A549 (cell line): ENCODE measurements around the gene CCL17. TPM values are rescaled to one million over a fixed set of nuclear protein-coding genes. Genes with fewer than 3 reads are reported as not detected.

Experiments
- ATAC-seq, 2 experiments: fragments of 200-7000 bp in 1 of 2; fragments of >200 bp in 1 of 2; cut with Nextera tagmentation in 1 of 2; cut with Tn5 transposase in 1 of 2; 3 replicates each; pipeline versions ENCODE4 v1.8.0 to v1.9.1; 2018 to 2020; ENCODE audit warnings: mild to moderate bottlenecking in 1 of 2, moderate library complexity in 1 of 2
- CTCF ChIA-PET: fragments of 300-600 bp; sonication (Branson Sonifier 250); formaldehyde crosslinking; extraction: SDS; loops from one replicate; lab custom pipeline; 2021; ENCODE audit warnings: antibody characterized with exemption, inconsistent platforms; lab: Yijun Ruan, JAX
- POLR2A ChIA-PET: fragments of 350-600 bp; formaldehyde crosslinking; extraction: SDS; loops from one replicate; lab custom pipeline; 2021; ENCODE audit warnings: antibody characterized with exemption, inconsistent platforms; lab: Yijun Ruan, JAX
- DNase-seq, 2 experiments: peaks; one replicate each; pipeline versions ENCODE4 v3.0.0 to v3.0.0-alpha.2; 2011 to 2016; ENCODE audit warnings: low read depth in 1 of 2, low spot score in 1 of 2
- FAIRE-seq: peaks from 2 replicates; lab custom pipeline; 2011; peaks lifted over from hg19 to GRCh38; lab: Jason Lieb, UNC
- H3K27ac ChIP-seq, 2 experiments: fragments of >200 bp; sonication (Bioruptor Twin); formaldehyde crosslinking; 3 replicates each; pipeline ENCODE4 v1.5.1; 2016 to 2017
- H3K4me1 ChIP-seq: fragments of >200 bp; sonication (Bioruptor Twin); formaldehyde crosslinking; 3 replicates; pipeline ENCODE4 v1.6.1; 2016
- H3K4me2 ChIP-seq: fragments of >200 bp; sonication (Bioruptor Twin); formaldehyde crosslinking; 3 replicates; pipeline ENCODE4 v1.6.1; 2016
- H3K4me3 ChIP-seq: fragments of >200 bp; sonication (Bioruptor Twin); formaldehyde crosslinking; 3 replicates; pipeline ENCODE4 v1.5.1; 2016
- H3K9me3 ChIP-seq: fragments of >200 bp; sonication (Bioruptor Twin); formaldehyde crosslinking; 3 replicates; pipeline ENCODE4 v1.6.1; 2016
- BHLHE40 ChIP-seq: IDR thresholded peaks from 2 replicates; pipeline ENCODE4 v1.6.1; 2012; ENCODE audit warnings: low read depth, low read length, inconsistent platforms
- CBX2 ChIP-seq: fragments of 200-600 bp; sonication (generic); IDR thresholded peaks from 2 replicates; pipeline ENCODE4 v1.6.1; 2016; ENCODE audit warnings: low read depth, mild to moderate bottlenecking, borderline replicate concordance
- CBX8 ChIP-seq: fragments of 200-600 bp; sonication (generic); IDR thresholded peaks from 2 replicates; pipeline ENCODE4 v1.6.1; 2016
- CHD2 ChIP-seq: fragments of 150-350 bp; IDR thresholded peaks from 2 replicates; pipeline ENCODE4 v1.6.1; 2014; ENCODE audit warnings: low read length; ENCODE audit not compliant: partially characterized antibody
- FOSL2 ChIP-seq, 2 experiments: fragments of 450-650 bp in 1 of 2; fragments of >200 bp in 1 of 2; sonication (Bioruptor Twin) in 1 of 2; formaldehyde crosslinking; IDR thresholded peaks; 2 replicates each; pipeline versions ENCODE4 v1.5.0 to v1.6.1; 2016 to 2020; ENCODE audit warnings: mild to moderate bottlenecking in 1 of 2, moderate library complexity in 1 of 2
- GATA3 ChIP-seq: IDR thresholded peaks from 2 replicates; pipeline ENCODE4 v1.6.1; 2012; ENCODE audit warnings: borderline replicate concordance
- HEYL ChIP-seq: fragments of 250-450 bp; sonication (Bioruptor Pico); IDR thresholded peaks from 2 replicates; pipeline ENCODE4 v1.8.0; 2021; ENCODE audit warnings: mild to moderate bottlenecking, moderate library complexity
- HOXA7 ChIP-seq: fragments of 250-450 bp; sonication (Bioruptor Pico); IDR thresholded peaks from 2 replicates; pipeline ENCODE4 v1.5.0; 2020; ENCODE audit warnings: mild to moderate bottlenecking, moderate library complexity
- KDM5A ChIP-seq: fragments of 200-600 bp; sonication (generic); IDR thresholded peaks from 2 replicates; pipeline ENCODE4 v1.6.1; 2016; ENCODE audit warnings: antibody characterized with exemption, mild to moderate bottlenecking
- MAFK ChIP-seq: fragments of 450-650 bp; IDR thresholded peaks from 2 replicates; pipeline ENCODE4 v1.6.1; 2014; ENCODE audit not compliant: partially characterized antibody
- NPAS2 ChIP-seq: fragments of 250-450 bp; sonication (Bioruptor Pico); IDR thresholded peaks from 2 replicates; pipeline ENCODE4 v1.8.0; 2022; ENCODE audit warnings: mild to moderate bottlenecking, moderate library complexity, borderline replicate concordance
- TFCP2L1 ChIP-seq: fragments of 250-450 bp; sonication (Bioruptor Pico); IDR thresholded peaks from 2 replicates; pipeline ENCODE4 v1.5.0; 2021; ENCODE audit warnings: mild to moderate bottlenecking
- TP53 ChIP-seq: fragments of 250-450 bp; sonication (Bioruptor Pico); IDR thresholded peaks from 2 replicates; pipeline ENCODE4 v1.5.0; 2021; ENCODE audit warnings: mild to moderate bottlenecking, moderate library complexity
- ZFP36 ChIP-seq: fragments of 450-650 bp; IDR thresholded peaks from 2 replicates; pipeline ENCODE4 v1.6.1; 2014; ENCODE audit warnings: borderline replicate concordance; ENCODE audit not compliant: partially characterized antibody
- WGBS: methylation state at CpG from one replicate; pipeline ENCODE4 v1.1.6; 2017; ENCODE audit errors: missing lambda C conversion rate; 5-methylcytosine and 5-hydroxymethylcytosine counted together
- polyA plus RNA-seq, 4 experiments: library from polyadenylated mRNA; depleted of rRNA in 3 of 4; stranded (reverse); fragments of >200 nt; fragmentation: RNase III in 1 of 4; extraction: RNeasy Plus Mini Kit Qiagen cat#74134 plus additional on column Dnase treatment in 1 of 4; gene quantifications; 2 replicates in 3 of 4; 3 replicates in 1 of 4; pipeline ENCODE4 v1.2.3, GENCODE V29; 2011 to 2017
- TF ChIP-seq, protein P1 (sequence below): IDR thresholded peaks from 2 replicates; pipeline ENCODE4 v1.6.1; 2012
- TF ChIP-seq, protein P2 (sequence below): fragments of 200-600 bp; sonication (generic); IDR thresholded peaks from 2 replicates; pipeline ENCODE4 v1.6.1; 2016; ENCODE audit warnings: antibody characterized with exemption, mild to moderate bottlenecking, moderate library complexity

The CCL17 gene
- polyA plus RNA-seq, 2 of the 4 experiments (the other 2 are of a cell fraction): not detected

DNA sequence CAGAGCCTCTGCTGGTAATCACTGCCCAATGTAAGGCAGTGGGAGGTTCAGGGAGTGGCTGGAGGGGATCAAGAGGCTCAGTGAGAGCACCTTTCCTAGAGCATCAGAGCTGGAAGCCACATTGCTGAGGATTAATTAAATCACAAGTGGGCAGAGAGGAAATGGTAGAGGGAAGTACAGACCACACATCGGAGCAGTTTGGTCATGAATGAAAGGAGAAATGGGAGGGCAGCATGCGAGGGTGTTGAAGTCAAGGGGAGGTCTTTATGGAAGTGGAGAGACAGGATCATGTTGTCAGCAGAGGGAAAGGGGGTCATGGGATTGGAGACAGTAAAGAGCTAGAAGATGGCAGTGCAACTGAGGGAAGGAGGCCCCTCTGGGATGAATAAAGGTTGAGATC, 2.3 kb downstream of the CCL17 start (continued):
- TF ChIP-seq, protein P1, sequence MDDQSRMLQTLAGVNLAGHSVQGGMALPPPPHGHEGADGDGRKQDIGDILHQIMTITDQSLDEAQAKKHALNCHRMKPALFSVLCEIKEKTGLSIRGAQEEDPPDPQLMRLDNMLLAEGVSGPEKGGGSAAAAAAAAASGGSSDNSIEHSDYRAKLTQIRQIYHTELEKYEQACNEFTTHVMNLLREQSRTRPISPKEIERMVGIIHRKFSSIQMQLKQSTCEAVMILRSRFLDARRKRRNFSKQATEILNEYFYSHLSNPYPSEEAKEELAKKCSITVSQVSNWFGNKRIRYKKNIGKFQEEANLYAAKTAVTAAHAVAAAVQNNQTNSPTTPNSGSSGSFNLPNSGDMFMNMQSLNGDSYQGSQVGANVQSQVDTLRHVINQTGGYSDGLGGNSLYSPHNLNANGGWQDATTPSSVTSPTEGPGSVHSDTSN: no peak
- TF ChIP-seq TFCP2L1 (CRISPR knock-in tag) (no peak), KDM5A (no peak), CBX8 (no peak), BHLHE40 (no peak)
- TF ChIP-seq, all 56 proteins: peak for 0

DNA sequence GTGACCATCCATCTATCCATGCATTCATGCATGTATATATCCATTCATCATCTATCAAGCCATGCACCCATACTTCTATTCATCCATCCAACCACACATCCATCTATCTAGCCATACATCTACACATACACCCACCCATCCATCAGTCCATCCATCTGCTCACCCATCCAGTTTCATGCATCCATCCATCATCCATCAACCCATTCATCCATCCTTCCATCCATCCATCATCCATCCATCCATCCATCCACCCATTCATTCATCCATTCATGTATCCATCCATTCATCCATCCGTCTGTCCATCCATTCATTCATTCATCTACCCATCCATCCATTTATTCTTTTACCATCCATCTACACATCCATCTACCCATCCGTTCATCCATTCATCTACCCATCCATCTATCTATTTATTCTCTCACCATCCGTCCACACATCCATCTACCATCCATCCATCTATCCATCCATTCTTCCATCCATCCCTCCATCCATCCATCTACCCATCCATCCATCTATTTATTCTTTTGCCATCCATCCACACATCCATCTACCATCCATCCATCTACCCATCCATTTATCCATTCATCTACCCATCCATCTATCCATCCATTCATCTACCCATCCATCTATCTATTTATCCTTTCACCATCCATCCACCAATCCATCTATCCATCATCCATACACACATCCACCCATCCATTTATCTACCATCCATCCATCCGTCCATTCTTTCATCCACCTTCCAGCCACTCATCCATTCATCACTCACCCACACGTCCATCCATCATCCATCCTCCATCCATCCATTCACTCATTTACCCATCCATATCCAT, 3.2 kb downstream of the CCL17 start:
- Histone ChIP-seq H3K4me2 (no peak overlapping the region), H3K4me1 (no peaks in the 10 kb centered on the region), H3K27ac (no peak overlapping the region), H3K9me3 (no peaks in the 10 kb centered on the region), H3K4me3 (no peak overlapping the region)
- POLR2A ChIA-PET: no interaction called here
- FAIRE-seq (no peak), DNase-seq (no peak), ATAC-seq (no peak)
- 57% methylated on average over 5 of the region's 5 CpGs for WGBS
- TF ChIP-seq GATA3: no peak
- CTCF ChIA-PET: interaction anchor here (1.4 to 3.8 kb wide), 3 partner anchors 10 to 103 kb away, joined by 4 to 47 read pairs (median 15); no protein-coding TSS in a partner anchor

DNA sequence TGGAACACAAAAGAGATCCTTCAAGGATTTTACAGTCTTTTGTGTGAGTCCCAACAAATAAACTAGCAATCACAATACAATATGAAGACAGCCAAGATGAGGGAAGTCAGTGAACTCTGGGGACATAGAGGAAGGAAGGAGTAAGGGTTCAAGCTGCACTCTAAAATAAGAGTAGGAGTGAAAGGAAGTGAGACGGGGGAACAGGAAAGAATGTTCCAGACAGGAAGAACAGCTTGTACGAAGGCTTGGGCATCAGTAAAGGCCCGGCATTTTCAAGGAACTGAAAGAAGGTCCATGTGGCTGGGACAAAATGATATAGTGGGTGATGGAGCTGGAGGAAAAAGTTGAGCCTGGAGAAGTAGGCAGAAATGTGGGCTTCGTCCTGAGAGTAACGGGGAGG, 4.5 kb downstream of the CCL17 start:
- no peak overlapping the region for H3K4me3 ChIP-seq
- no peak for ATAC-seq
- TF ChIP-seq NPAS2 (CRISPR knock-in tag) (no peak), TP53 (no peak), GATA3 (no peak), CHD2 (no peak), CBX2 (no peak), HOXA7 (CRISPR knock-in tag) (no peak), FOSL2 (IDR thresholded peaks at IDR 0.05) (no peak), FOSL2 (CRISPR knock-in tag; IDR thresholded peaks at IDR 0.05) (no peak), HEYL (CRISPR knock-in tag) (no peak), MAFK (no peak), ZFP36 (no peak)
- TF ChIP-seq, protein P2, sequence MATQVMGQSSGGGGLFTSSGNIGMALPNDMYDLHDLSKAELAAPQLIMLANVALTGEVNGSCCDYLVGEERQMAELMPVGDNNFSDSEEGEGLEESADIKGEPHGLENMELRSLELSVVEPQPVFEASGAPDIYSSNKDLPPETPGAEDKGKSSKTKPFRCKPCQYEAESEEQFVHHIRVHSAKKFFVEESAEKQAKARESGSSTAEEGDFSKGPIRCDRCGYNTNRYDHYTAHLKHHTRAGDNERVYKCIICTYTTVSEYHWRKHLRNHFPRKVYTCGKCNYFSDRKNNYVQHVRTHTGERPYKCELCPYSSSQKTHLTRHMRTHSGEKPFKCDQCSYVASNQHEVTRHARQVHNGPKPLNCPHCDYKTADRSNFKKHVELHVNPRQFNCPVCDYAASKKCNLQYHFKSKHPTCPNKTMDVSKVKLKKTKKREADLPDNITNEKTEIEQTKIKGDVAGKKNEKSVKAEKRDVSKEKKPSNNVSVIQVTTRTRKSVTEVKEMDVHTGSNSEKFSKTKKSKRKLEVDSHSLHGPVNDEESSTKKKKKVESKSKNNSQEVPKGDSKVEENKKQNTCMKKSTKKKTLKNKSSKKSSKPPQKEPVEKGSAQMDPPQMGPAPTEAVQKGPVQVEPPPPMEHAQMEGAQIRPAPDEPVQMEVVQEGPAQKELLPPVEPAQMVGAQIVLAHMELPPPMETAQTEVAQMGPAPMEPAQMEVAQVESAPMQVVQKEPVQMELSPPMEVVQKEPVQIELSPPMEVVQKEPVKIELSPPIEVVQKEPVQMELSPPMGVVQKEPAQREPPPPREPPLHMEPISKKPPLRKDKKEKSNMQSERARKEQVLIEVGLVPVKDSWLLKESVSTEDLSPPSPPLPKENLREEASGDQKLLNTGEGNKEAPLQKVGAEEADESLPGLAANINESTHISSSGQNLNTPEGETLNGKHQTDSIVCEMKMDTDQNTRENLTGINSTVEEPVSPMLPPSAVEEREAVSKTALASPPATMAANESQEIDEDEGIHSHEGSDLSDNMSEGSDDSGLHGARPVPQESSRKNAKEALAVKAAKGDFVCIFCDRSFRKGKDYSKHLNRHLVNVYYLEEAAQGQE: no peak
- DNase-seq: no peak
- H3K4me1 ChIP-seq: no peaks in the 10 kb centered on the region
- H3K9me3 ChIP-seq: no peaks in the 10 kb centered on the region
- ChIA-PET POLR2A (no interaction called here), CTCF (interaction anchor here (0.9 to 1.9 kb wide), 4 partner anchors 9 to 109 kb away, joined by 3 to 15 read pairs (median 6); no protein-coding TSS in a partner anchor)
- H3K27ac ChIP-seq: no peak overlapping the region
- FAIRE-seq: no peak
- 80% methylated on average over 5 of the region's 5 CpGs for WGBS
- H3K4me2 ChIP-seq: no peak overlapping the region
